HUES48 (cell line): Measurements from ENCODE around the gene CXXC1.
"Not testable (repeated sequence)": the region's sequence is repeated elsewhere in the genome, so short reads cannot be mapped to it uniquely, and the experiment has no call there.

Source experiments
- H3K27ac ChIP-seq: one replicate; pipeline ENCODE4 v1.7.0; 2013; ENCODE audit warnings: low read depth, low read length, inconsistent platforms
- H3K27me3 ChIP-seq: 2 replicates; pipeline ENCODE4 v1.6.1; 2013; ENCODE audit warnings: mild to moderate bottlenecking, low read length; ENCODE audit not compliant: control insufficient read depth, insufficient read depth
- H3K36me3 ChIP-seq: 2 replicates; pipeline ENCODE4 v1.6.1; 2013; ENCODE audit warnings: low read length; ENCODE audit not compliant: control insufficient read depth, insufficient read depth
- H3K4me1 ChIP-seq: 2 replicates; pipeline ENCODE4 v1.6.1; 2013; ENCODE audit warnings: mild to moderate bottlenecking, low read length; ENCODE audit not compliant: control insufficient read depth, insufficient read depth
- H3K4me3 ChIP-seq: 2 replicates; pipeline ENCODE4 v1.5.1; 2013; ENCODE audit warnings: mild to moderate bottlenecking, low read depth, low read length
- H3K9ac ChIP-seq: 2 replicates; pipeline ENCODE4 v1.6.1; 2013; ENCODE audit warnings: mild to moderate bottlenecking, low read depth, low read length, moderate library complexity
- H3K9me3 ChIP-seq: 2 replicates; pipeline ENCODE4 v1.6.1; 2013; ENCODE audit warnings: low read length; ENCODE audit not compliant: control insufficient read depth, insufficient read depth

Gene CXXC1

DNA sequence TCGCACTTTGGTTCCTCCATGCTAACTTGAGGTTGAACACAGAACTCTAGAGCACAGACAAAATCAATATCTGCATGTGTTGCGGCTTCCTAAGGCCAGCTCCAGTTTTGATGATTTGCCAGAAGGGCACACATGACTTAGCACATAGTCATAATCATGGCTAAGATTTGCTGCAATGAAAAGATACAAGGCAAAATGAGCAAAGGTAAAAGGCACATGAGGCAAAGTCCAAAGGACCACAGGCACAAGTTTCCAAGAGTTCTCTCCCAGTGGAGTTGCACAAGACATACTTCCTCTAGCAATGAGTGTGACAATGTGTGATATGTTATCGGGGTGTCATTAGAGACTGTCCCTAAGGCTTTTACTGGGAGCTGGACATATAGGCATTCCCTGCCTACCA, 24.2 kb upstream of the CXXC1 start:
- no peak overlapping the region for H3K4me3 ChIP-seq
- H3K27me3 ChIP-seq, result peaks cover 15% of the 10 kb centered on the region
- H3K27ac ChIP-seq, result no peak overlapping the region
- H3K36me3 ChIP-seq, result no peaks in the 10 kb centered on the region
- no peak overlapping the region for H3K9ac ChIP-seq
- H3K4me1 ChIP-seq, result no peaks in the 10 kb centered on the region
- H3K9me3 ChIP-seq, result no peaks in the 10 kb centered on the region

DNA sequence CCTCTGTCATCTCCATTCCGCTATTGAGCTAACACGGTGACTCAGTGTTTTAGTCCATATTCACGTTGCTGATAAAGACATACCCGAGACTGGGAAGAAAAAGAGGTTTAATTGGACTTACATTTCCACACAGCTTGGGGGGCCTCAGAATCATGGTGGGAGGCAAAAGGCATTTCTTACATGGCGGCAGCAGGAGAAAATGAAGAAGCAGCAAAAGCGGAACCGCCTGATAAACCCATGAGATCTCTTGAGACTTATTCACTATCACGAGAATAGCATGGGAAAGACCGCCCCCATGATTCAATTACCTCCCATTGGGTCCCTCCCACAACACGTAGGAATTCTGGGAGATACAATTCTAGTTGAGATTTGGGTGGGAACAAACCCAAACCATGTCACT, 22.6 kb upstream of the CXXC1 start:
- Histone ChIP-seq H3K4me3 (no peak overlapping the region), H3K27me3 (peaks cover 20% of the 10 kb centered on the region), H3K9me3 (no peaks in the 10 kb centered on the region), H3K36me3 (no peaks in the 10 kb centered on the region), H3K4me1 (no peaks in the 10 kb centered on the region), H3K27ac (no peak overlapping the region), H3K9ac (no peak overlapping the region)

- H3K9ac ChIP-seq, H3K4me3 ChIP-seq, H3K4me1 ChIP-seq: not testable (repeated sequence)
Measured at GRCh38 chr18:50308851-50309250, 21.4 kb upstream of the CXXC1 start.

GRCh38 chr18:50307738-50308470, 20.4 kb upstream of the CXXC1 start:
- Histone ChIP-seq H3K4me3 (peak overlapping the region; percentile 72), H3K4me1 (no peaks in the 10 kb centered on the region), H3K27ac (no peak overlapping the region), H3K36me3 (no peaks in the 10 kb centered on the region), H3K9ac (no peak overlapping the region), H3K27me3 (peaks cover 18% of the 10 kb centered on the region), H3K9me3 (no peaks in the 10 kb centered on the region)

More at GRCh38 chr18:50308851-50309250, 21.4 kb upstream of the CXXC1 start:
- H3K27me3 ChIP-seq, result peaks cover 18% of the 10 kb centered on the region
- H3K36me3 ChIP-seq, H3K9me3 ChIP-seq, H3K27ac ChIP-seq: not testable (repeated sequence)

DNA sequence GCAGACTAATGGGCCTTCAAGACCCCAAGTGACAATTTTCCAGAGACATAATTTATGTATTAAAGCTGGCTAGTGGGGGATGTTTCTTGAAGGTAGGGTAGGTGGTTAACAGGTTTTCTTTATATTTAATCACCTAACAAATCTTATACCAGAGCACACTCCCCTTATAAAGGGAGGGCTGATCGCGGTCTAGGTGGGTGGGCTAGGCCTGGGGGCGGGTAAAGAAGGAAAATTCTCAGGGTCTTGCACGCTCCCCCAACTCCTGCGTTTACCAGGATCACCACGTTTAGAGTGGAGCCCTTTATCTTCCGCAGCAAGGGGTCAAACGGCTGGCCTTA, 19.9 kb upstream of the CXXC1 start:
- Histone ChIP-seq H3K4me1 (no peaks in the 10 kb centered on the region), H3K27ac (no peak overlapping the region), H3K36me3 (no peaks in the 10 kb centered on the region), H3K4me3 (peak overlapping the region; percentile 72), H3K9ac (no peak overlapping the region), H3K9me3 (no peaks in the 10 kb centered on the region), H3K27me3 (peaks cover 18% of the 10 kb centered on the region)

GRCh38 chr18:50306944-50307343, 19.5 kb upstream of the CXXC1 start:
- no peak overlapping the region for H3K27ac ChIP-seq
- H3K36me3 ChIP-seq, result no peaks in the 10 kb centered on the region
- peak overlapping the region; percentile 72 for H3K4me3 ChIP-seq
- H3K4me1 ChIP-seq, result no peaks in the 10 kb centered on the region
- H3K9ac ChIP-seq, result no peak overlapping the region
- peaks cover 18% of the 10 kb centered on the region for H3K27me3 ChIP-seq
- H3K9me3 ChIP-seq, result no peaks in the 10 kb centered on the region

GRCh38 chr18:50301074-50301473, 13.6 kb upstream of the CXXC1 start:
- no peak overlapping the region for H3K27ac ChIP-seq
- H3K9me3 ChIP-seq, result no peaks in the 10 kb centered on the region
- peaks cover 10% of the 10 kb centered on the region for H3K27me3 ChIP-seq
- no peaks in the 10 kb centered on the region for H3K36me3 ChIP-seq
- H3K4me3 ChIP-seq, result no peak overlapping the region
- no peak overlapping the region for H3K9ac ChIP-seq
- no peaks in the 10 kb centered on the region for H3K4me1 ChIP-seq

GRCh38 chr18:50299626-50300388, 12.3 kb upstream of the CXXC1 start:
- peaks cover 10% of the 10 kb centered on the region for H3K27me3 ChIP-seq
- no peak overlapping the region for H3K9ac ChIP-seq
- H3K4me3 ChIP-seq, result no peak overlapping the region
- H3K9me3 ChIP-seq, result no peaks in the 10 kb centered on the region
- no peaks in the 10 kb centered on the region for H3K36me3 ChIP-seq
- H3K27ac ChIP-seq, result no peak overlapping the region
- H3K4me1 ChIP-seq, result no peaks in the 10 kb centered on the region

DNA sequence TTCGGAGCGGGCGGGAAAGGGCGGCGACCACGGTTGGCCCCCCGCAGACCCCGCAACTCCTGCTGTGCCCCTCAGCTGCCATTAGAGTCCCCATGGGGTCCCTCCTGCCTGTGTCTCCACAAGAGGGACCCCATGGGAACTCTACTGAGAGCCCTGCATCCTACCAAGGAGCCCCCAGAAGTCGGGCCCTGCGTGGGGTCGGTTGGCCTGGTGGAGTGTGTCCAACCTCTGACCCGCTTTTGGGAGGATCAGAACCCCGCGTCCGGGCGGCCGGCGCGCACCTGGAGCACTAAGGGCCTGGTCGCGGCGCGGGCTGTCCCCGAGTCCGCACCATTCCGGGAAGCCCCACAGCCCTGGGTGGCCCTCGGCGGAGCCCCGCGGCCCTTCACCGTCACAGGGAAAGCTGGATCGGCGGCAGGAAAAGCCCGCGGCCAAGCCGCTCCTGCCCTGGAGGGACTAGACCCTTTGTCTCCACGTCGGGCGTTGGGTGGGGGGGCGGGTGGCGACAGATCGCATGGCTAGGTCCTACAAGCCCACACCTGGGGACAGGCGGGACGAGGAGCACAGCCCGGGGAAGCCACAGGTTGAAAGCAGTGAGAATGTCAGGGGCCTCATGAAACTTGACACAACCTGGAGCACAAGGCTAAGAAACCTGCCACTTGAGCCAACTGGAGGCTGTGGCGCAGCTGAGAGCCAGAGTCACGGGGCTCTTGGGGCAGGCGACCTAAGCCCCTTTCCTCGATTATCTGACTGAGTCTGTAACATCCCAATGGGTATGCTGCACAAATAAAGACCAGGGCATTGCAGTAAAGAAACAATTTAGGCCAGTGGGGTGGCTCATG, 11.2 kb upstream of the CXXC1 start:
- Histone ChIP-seq H3K27ac (no peak overlapping the region), H3K36me3 (no peaks in the 10 kb centered on the region), H3K4me3 (peak overlapping the region; percentile 57; the same call in 1 of the 2 replicates), H3K27me3 (peaks cover 10% of the 10 kb centered on the region), H3K4me1 (no peaks in the 10 kb centered on the region), H3K9me3 (no peaks in the 10 kb centered on the region), H3K9ac (no peak overlapping the region)

DNA sequence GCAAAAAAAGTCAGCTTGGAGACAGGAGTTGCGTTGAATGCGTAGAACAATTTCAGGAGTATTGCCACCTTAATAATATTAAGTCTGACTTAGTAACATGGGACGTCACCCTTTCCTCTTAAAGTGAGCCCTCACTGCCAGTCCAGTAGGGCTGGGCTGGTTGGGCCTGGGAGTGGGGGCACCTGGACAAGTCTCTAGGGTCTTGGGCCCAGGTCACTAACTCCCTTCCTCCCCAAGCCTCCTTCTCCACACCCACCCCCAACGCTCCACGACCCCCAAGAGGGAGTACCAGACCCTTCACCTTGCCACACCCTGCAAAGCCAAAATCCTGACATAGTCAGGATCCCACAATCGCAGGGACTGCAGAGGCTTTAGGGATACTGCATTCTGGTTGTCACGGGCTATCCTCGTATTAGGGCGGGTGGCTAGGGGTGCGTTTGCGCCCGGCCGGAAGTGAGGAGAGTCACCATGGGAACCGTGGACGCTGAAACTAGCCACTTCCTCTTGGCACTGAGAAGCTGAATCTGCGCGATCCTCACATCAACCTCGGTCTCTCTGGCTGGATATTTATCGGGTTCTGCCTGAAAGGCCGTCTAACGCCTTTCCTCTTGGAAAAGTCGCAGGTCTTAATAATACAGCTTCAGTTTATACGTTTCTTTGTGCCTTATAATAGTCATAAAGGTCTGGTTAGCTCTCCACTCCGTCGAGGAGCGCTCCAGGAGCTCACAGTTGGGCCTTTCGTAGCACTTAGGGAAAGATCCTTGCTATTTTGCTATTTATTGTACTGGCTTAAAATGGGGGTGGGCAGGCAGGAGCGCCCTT, 10.3 kb upstream of the CXXC1 start:
- Histone ChIP-seq H3K27me3 (peaks cover 10% of the 10 kb centered on the region), H3K9ac (no peak overlapping the region), H3K9me3 (no peaks in the 10 kb centered on the region), H3K4me3 (peak overlapping the region; percentile 57), H3K36me3 (no peaks in the 10 kb centered on the region), H3K4me1 (no peaks in the 10 kb centered on the region), H3K27ac (no peak overlapping the region)
